ENCODE measurements around the gene ADD2. TPM values are rescaled to one million over a fixed set of nuclear protein-coding genes. Genes with fewer than 3 reads are reported as not detected.

ADD2 gene
- total and polyA plus RNA-seq, 2 donors (not counting 1 experiment from before 2014, with no cell fraction given): 15.9 to 21.7 TPM

- Mint-ChIP-seq H3K27me3 (no peaks in the 10 kb centered on the region), H3K4me1 (peaks cover 20% of the 10 kb centered on the region), H3K27ac (no peak overlapping the region), H3K4me3 (no peak overlapping the region), H3K9me3 (ENCODE audit: insufficient read depth) (peaks cover 3% of the 10 kb centered on the region)
- no peak overlapping the region for H3K27ac ChIP-seq (ENCODE audit: low read length in 2 of 2)
- H3K4me2 ChIP-seq (replicated peaks; ENCODE audit: low read depth, low read length, poor library complexity, severe bottlenecking): no peak overlapping the region
- peaks cover 18% of the 10 kb centered on the region for H3K79me2 ChIP-seq (ENCODE audit: control insufficient read depth, insufficient read depth, low read length)
- H3K4me3 ChIP-seq (ENCODE audit: control extremely low read depth in 1 of 5, extremely low read depth in 1 of 5, insufficient read depth in 1 of 5, low read depth in 2 of 5, low read length in 4 of 5): no peak overlapping the region
- TF ChIP-seq EZH2 (IDR thresholded peaks at IDR 0.05; ENCODE audit: borderline replicate concordance, insufficient read depth, low read depth, low read length, poor library complexity, severe bottlenecking) (no peak), CTCF (IDR thresholded peaks at IDR 0.05) (no peak)
- intact Hi-C loops (cut with micrococcal nuclease): no loop called here
- H3K4me1 ChIP-seq (ENCODE audit: control insufficient read depth in 2 of 2, insufficient read depth in 2 of 2, low read length in 2 of 2): no peaks in the 10 kb centered on the region
- H3K36me3 ChIP-seq (replicated peaks in 1 of 2; ENCODE audit: control extremely low read depth in 1 of 2, control insufficient read depth in 1 of 2, extremely low read depth in 1 of 2, insufficient read depth in 2 of 2, low read length in 1 of 2): peaks cover 0 to 2% of the 10 kb centered on the region in 2 experiments
- ChIA-PET POLR2A (no interaction called here), CTCF (interaction anchor here (1.7 to 1.8 kb wide), 2 partner anchors 21 to 31 kb away, joined by 3 to 4 read pairs; partner anchors contain the start of gene ADD2)
- peaks cover 42% of the 10 kb centered on the region for H4K20me1 ChIP-seq (ENCODE audit: control insufficient read depth, insufficient read depth, low read length, poor library complexity, severe bottlenecking)
- no peak for DNase-seq
- H3K9me3 ChIP-seq (ENCODE audit: control extremely low read depth in 1 of 3, control insufficient read depth in 2 of 3, insufficient read depth in 1 of 3, low read length in 2 of 3): peaks cover 0 to 5% (median 0%) of the 10 kb centered on the region in 3 donors
- WGBS (ENCODE audit: insufficient coverage): 100% methylated on average over 3 of the region's 3 CpGs
- no peak overlapping the region for H2AFZ ChIP-seq (ENCODE audit: insufficient read depth, low read depth, low read length, poor library complexity, severe bottlenecking)
- no peak for ATAC-seq (ENCODE audit: low read depth)
- H3K9ac ChIP-seq (ENCODE audit: low read length): no peak overlapping the region
- H3K27me3 ChIP-seq (replicated peaks in 1 of 4; ENCODE audit: control extremely low read depth in 1 of 4, control insufficient read depth in 3 of 4, insufficient read depth in 4 of 4, low read length in 3 of 4): peaks cover 0 to 5% (median 0%) of the 10 kb centered on the region in 4 experiments
Observed at GRCh38 chr2:70747284-70747683, 20.7 kb downstream of the ADD2 start.

GRCh38 chr2:70746094-70746974 is 21.7 kb downstream of the ADD2 start:
- POLR2A ChIA-PET: no interaction called here
- Mint-ChIP-seq H3K4me3 (no peak overlapping the region), H3K4me1 (peaks cover 20% of the 10 kb centered on the region), H3K27ac (no peak overlapping the region), H3K9me3 (ENCODE audit: insufficient read depth) (peaks cover 3% of the 10 kb centered on the region), H3K27me3 (no peaks in the 10 kb centered on the region)
- Histone ChIP-seq H3K9me3 (ENCODE audit: control extremely low read depth in 1 of 3, control insufficient read depth in 2 of 3, insufficient read depth in 1 of 3, low read length in 2 of 3) (peaks cover 0 to 5% (median 0%) of the 10 kb centered on the region in 3 donors), H4K20me1 (ENCODE audit: control insufficient read depth, insufficient read depth, low read length, poor library complexity, severe bottlenecking) (peaks cover 42% of the 10 kb centered on the region), H3K27ac (ENCODE audit: low read length in 2 of 2) (no peak overlapping the region), H3K4me1 (ENCODE audit: control insufficient read depth in 2 of 2, insufficient read depth in 2 of 2, low read length in 2 of 2) (no peaks in the 10 kb centered on the region), H3K27me3 (replicated peaks in 1 of 4; ENCODE audit: control extremely low read depth in 1 of 4, control insufficient read depth in 3 of 4, insufficient read depth in 4 of 4, low read length in 3 of 4) (peaks cover 0 to 5% (median 0%) of the 10 kb centered on the region in 4 experiments), H3K4me3 (ENCODE audit: control extremely low read depth in 1 of 5, extremely low read depth in 1 of 5, insufficient read depth in 1 of 5, low read depth in 2 of 5, low read length in 4 of 5) (no peak overlapping the region), H3K9ac (ENCODE audit: low read length) (no peak overlapping the region), H3K79me2 (ENCODE audit: control insufficient read depth, insufficient read depth, low read length) (peaks cover 18% of the 10 kb centered on the region), H3K36me3 (replicated peaks in 1 of 2; ENCODE audit: control extremely low read depth in 1 of 2, control insufficient read depth in 1 of 2, extremely low read depth in 1 of 2, insufficient read depth in 2 of 2, low read length in 1 of 2) (peaks cover 0 to 4% of the 10 kb centered on the region in 2 experiments), H2AFZ (ENCODE audit: insufficient read depth, low read depth, low read length, poor library complexity, severe bottlenecking) (no peak overlapping the region), H3K4me2 (replicated peaks; ENCODE audit: low read depth, low read length, poor library complexity, severe bottlenecking) (no peak overlapping the region)
- TF ChIP-seq CTCF (IDR thresholded peaks at IDR 0.05) (no peak), EZH2 (IDR thresholded peaks at IDR 0.05; ENCODE audit: borderline replicate concordance, insufficient read depth, low read depth, low read length, poor library complexity, severe bottlenecking) (no peak)
- WGBS (ENCODE audit: insufficient coverage): 83% methylated on average over 1 of the region's 5 CpGs
- no peak for DNase-seq
- CTCF ChIA-PET: interaction anchor here (0.7 kb wide), 1 partner anchor 28 kb away, joined by 3 read pairs; no protein-coding TSS in a partner anchor
- intact Hi-C loops (cut with micrococcal nuclease): no loop called here
- ATAC-seq (ENCODE audit: low read depth): no peak

Data from B cell (primary cell).